Smooth muscle cell (in vitro differentiated cells): ENCODE results near the gene GSAP. TPM values are rescaled to one million over a fixed set of nuclear protein-coding genes. Genes with fewer than 3 reads are reported as not detected.
"Not testable (repeated sequence)": the region's sequence is repeated elsewhere in the genome, so short reads cannot be mapped to it uniquely, and the experiment has no call there.

Experiments
- DNase-seq: peaks from one replicate; lab custom pipeline; 2025; ENCODE audit not compliant: unreplicated experiment; lab: John Stamatoyannopoulos, UW
- H2AFZ ChIP-seq: fragments of 200-600 bp; sonication (generic); 2 replicates; pipeline ENCODE4 v1.6.0; 2016; ENCODE audit warnings: antibody characterized with exemption, low read depth, mild to moderate bottlenecking
- H3F3A ChIP-seq: fragments of 200-600 bp; sonication (generic); 2 replicates; pipeline ENCODE4 v1.6.0; 2017; ENCODE audit warnings: antibody characterized with exemption, low read depth
- H3K27ac ChIP-seq: fragments of 200-600 bp; sonication (generic); 2 replicates; pipeline ENCODE4 v1.5.1; 2016; ENCODE audit warnings: low read depth, mild to moderate bottlenecking
- H3K27me3 ChIP-seq: fragments of 200-600 bp; sonication (generic); 2 replicates; pipeline ENCODE4 v1.6.1; 2016; ENCODE audit warnings: low read depth, mild to moderate bottlenecking
- H3K36me3 ChIP-seq: fragments of 200-600 bp; sonication (generic); 2 replicates; pipeline ENCODE4 v1.5.1; 2016; ENCODE audit warnings: low read depth
- H3K4me1 ChIP-seq: fragments of 200-600 bp; sonication (generic); 2 replicates; pipeline ENCODE4 v1.5.1; 2016; ENCODE audit warnings: low read depth
- H3K4me2 ChIP-seq: fragments of 200-600 bp; sonication (generic); 2 replicates; pipeline ENCODE4 v1.6.0; 2016; ENCODE audit warnings: mild to moderate bottlenecking
- H3K4me3 ChIP-seq: fragments of 200-600 bp; sonication (generic); 2 replicates; pipeline ENCODE4 v1.5.1; 2016; ENCODE audit warnings: mild to moderate bottlenecking
- H3K79me2 ChIP-seq: fragments of 200-600 bp; sonication (generic); 2 replicates; pipeline ENCODE4 v1.6.0; 2016; ENCODE audit warnings: low read depth, mild to moderate bottlenecking
- H3K9ac ChIP-seq: fragments of 200-600 bp; sonication (generic); 2 replicates; pipeline ENCODE4 v1.6.0; 2016; ENCODE audit warnings: low read depth
- H3K9me3 ChIP-seq: fragments of 200-600 bp; sonication (generic); replicated peaks from 2 replicates; pipeline ENCODE4 v1.5.1; 2016; ENCODE audit warnings: low read depth
- H4K20me1 ChIP-seq: fragments of 200-600 bp; sonication (generic); 2 replicates; pipeline ENCODE4 v1.6.0; 2016; ENCODE audit warnings: low read depth
- CTCF ChIP-seq: fragments of 200-600 bp; sonication (generic); IDR thresholded peaks from 2 replicates; pipeline ENCODE4 v1.5.1; 2017; ENCODE audit warnings: borderline replicate concordance, mild to moderate bottlenecking, antibody characterized with exemption; ENCODE audit not compliant: insufficient read depth, poor library complexity, severe bottlenecking
- WGBS: methylation state at CpG from one replicate; pipeline ENCODE4 v1.1.7; 2016; ENCODE audit warnings: low lambda C conversion rate; 5-methylcytosine and 5-hydroxymethylcytosine counted together
- polyA plus RNA-seq: library from polyadenylated mRNA; unstranded; fragments of >200 nt; fragmentation: Nextera tagmentation; extraction: Ambion mirVana; gene quantifications from 2 replicates; pipeline ENCODE4 v1.2.1, GENCODE V29; 2016
- total RNA-seq: library from RNA; depleted of rRNA; stranded (reverse); fragments of >200 nt; gene quantifications from 2 replicates; pipeline ENCODE4 v1.2.3, GENCODE V29; 2014

GSAP gene
- total and polyA plus RNA-seq, 2 experiments from 2014 or later: 0.45 to 0.94 TPM

GRCh38 chr7:77454802-77455201, 38.7 kb upstream of the GSAP start:
- Histone ChIP-seq H3K9me3 (no peaks in the 10 kb centered on the region), H3K4me1 (no peaks in the 10 kb centered on the region), H3K9ac (no peak overlapping the region), H3K79me2 (no peaks in the 10 kb centered on the region), H3K27ac (no peak overlapping the region), H2AFZ (no peak overlapping the region), H3F3A (no peaks in the 10 kb centered on the region), H3K4me3 (no peak overlapping the region), H3K36me3 (no peaks in the 10 kb centered on the region), H3K27me3 (no peaks in the 10 kb centered on the region), H4K20me1 (no peaks in the 10 kb centered on the region), H3K4me2 (no peak overlapping the region)
- DNase-seq: no peak
- 96% methylated on average over 4 of the region's 4 CpGs for WGBS
- no peak for TF ChIP-seq CTCF

GRCh38 chr7:77453531-77453930, 37.4 kb upstream of the GSAP start:
- H3K9me3 ChIP-seq: no peaks in the 10 kb centered on the region
- no peak overlapping the region for H3K9ac ChIP-seq
- no peaks in the 10 kb centered on the region for H3K36me3 ChIP-seq
- no peak for DNase-seq
- H3K79me2 ChIP-seq: no peaks in the 10 kb centered on the region
- no peaks in the 10 kb centered on the region for H3K27me3 ChIP-seq
- no peak for TF ChIP-seq CTCF
- H3K4me2 ChIP-seq: no peak overlapping the region
- H2AFZ ChIP-seq: no peak overlapping the region
- H3K27ac ChIP-seq: no peak overlapping the region
- H3F3A ChIP-seq: no peaks in the 10 kb centered on the region
- no peaks in the 10 kb centered on the region for H4K20me1 ChIP-seq
- H3K4me3 ChIP-seq: no peak overlapping the region
- H3K4me1 ChIP-seq: no peaks in the 10 kb centered on the region
- 90% methylated on average over 2 of the region's 2 CpGs for WGBS

GRCh38 chr7:77451950-77452349, 35.8 kb upstream of the GSAP start:
- not testable (repeated sequence) for H3K4me2 ChIP-seq, H3K79me2 ChIP-seq, H3K36me3 ChIP-seq, H3F3A ChIP-seq, H3K4me1 ChIP-seq, H3K9me3 ChIP-seq, DNase-seq, H4K20me1 ChIP-seq, H2AFZ ChIP-seq, H3K27me3 ChIP-seq, H3K9ac ChIP-seq, H3K4me3 ChIP-seq, H3K27ac ChIP-seq
- WGBS: 94% methylated on average over 6 of the region's 6 CpGs

GRCh38 chr7:77450613-77451012, 34.5 kb upstream of the GSAP start:
- Histone ChIP-seq H2AFZ (no peak overlapping the region), H3K4me3 (no peak overlapping the region), H3K9ac (no peak overlapping the region), H3K9me3 (no peaks in the 10 kb centered on the region), H3K4me1 (no peaks in the 10 kb centered on the region), H3K79me2 (no peaks in the 10 kb centered on the region), H4K20me1 (no peaks in the 10 kb centered on the region), H3K36me3 (no peaks in the 10 kb centered on the region), H3K27me3 (no peaks in the 10 kb centered on the region), H3K4me2 (no peak overlapping the region), H3K27ac (no peak overlapping the region), H3F3A (no peaks in the 10 kb centered on the region)
- no peak for TF ChIP-seq CTCF
- 92% methylated on average over 5 of the region's 5 CpGs for WGBS
- DNase-seq: no peak
